Measurements from ENCODE around the gene HSPB2. TPM values are rescaled to one million over a fixed set of nuclear protein-coding genes. Genes with fewer than 3 reads are reported as not detected.
A peak's percentile ranks its signal among the peaks of the same experiment; 100 is the strongest.
"Not testable (repeated sequence)": the region's sequence is repeated elsewhere in the genome, so short reads cannot be mapped to it uniquely, and the experiment has no call there.

Gene HSPB2
- total and polyA plus RNA-seq, 12 donors, result 18.9 to 136 (median 32.6) TPM

- Histone ChIP-seq H3K4me3 (no peak overlapping the region), H3K9me3 (no peaks in the 10 kb centered on the region), H3K27ac (no peak overlapping the region), H3K27me3 (no peaks in the 10 kb centered on the region), H3K36me3 (no peaks in the 10 kb centered on the region), H3K4me1 (peaks cover 2 to 40% (median 22%) of the 10 kb centered on the region in 9 donors)
- no peak for ATAC-seq
- no peak for TF ChIP-seq CTCF (IDR thresholded peaks at IDR 0.05)
- DNase-seq, result no peak
- intact Hi-C loops (cut with DNase I), result loop anchor here in 8 of 10 donors (2.0 to 10.0 kb wide), 6 partner anchors 45 to 152 kb away; partner anchors contain the start of genes SDHD (in 2 of the 8) and TIMM8B (in 2 of the 8)
- WGBS, 2 donors, result 72 to 88% methylated on average over 2 of the region's 2 CpGs
Observed at GRCh38 chr11:111932611-111932950, 20.0 kb downstream of the HSPB2 start.

- not testable (repeated sequence) for H3K27me3 ChIP-seq, H3K4me3 ChIP-seq, DNase-seq, H3K27ac ChIP-seq, H3K36me3 ChIP-seq, ATAC-seq, H3K9me3 ChIP-seq
- 93 to 96% methylated on average over 14 of the region's 14 CpGs for whole genome bisulfite sequencing, 2 donors
- intact Hi-C loops (cut with DNase I), result loop anchor here in 8 of 10 donors (2.0 to 10.0 kb wide), 6 partner anchors 44 to 152 kb away; partner anchors contain the start of genes SDHD (in 2 of the 8) and TIMM8B (in 2 of the 8)
- H3K4me1 ChIP-seq, result peaks cover 2 to 45% (median 27%) of the 10 kb centered on the region in 9 donors
Observed at GRCh38 chr11:111933176-111933575, 20.6 kb downstream of the HSPB2 start.

GRCh38 chr11:111933872-111934271 is 21.3 kb downstream of the HSPB2 start:
- DNase-seq (no peak), ATAC-seq (no peak)
- Histone ChIP-seq H3K9me3 (no peaks in the 10 kb centered on the region), H3K36me3 (no peaks in the 10 kb centered on the region), H3K4me1 (peaks cover 2 to 52% (median 34%) of the 10 kb centered on the region in 9 donors), H3K4me3 (no peak overlapping the region), H3K27me3 (no peaks in the 10 kb centered on the region), H3K27ac (peak overlapping the region in 1 of 10 donors; percentile 7)
- TF ChIP-seq CTCF (IDR thresholded peaks at IDR 0.05), result no peak
- intact Hi-C loops (cut with DNase I), result loop anchor here in 8 of 10 donors (2.0 to 10.0 kb wide), 6 partner anchors 43 to 151 kb away; partner anchors contain the start of genes SDHD (in 2 of the 8) and TIMM8B (in 2 of the 8)
- 52 to 67% methylated on average over 1 of the region's 1 CpG for WGBS, 2 donors

GRCh38 chr11:111934306-111934705 is 21.8 kb downstream of the HSPB2 start:
- intact Hi-C loops (cut with DNase I), result loop anchor here in 7 of 10 donors (5.0 to 10.0 kb wide), 5 partner anchors 43 to 150 kb away; partner anchors contain the start of genes SDHD (in 2 of the 7) and TIMM8B (in 2 of the 7)
- TF ChIP-seq CTCF (IDR thresholded peaks at IDR 0.05), result no peak
- Histone ChIP-seq H3K4me1 (peaks cover 2 to 56% (median 37%) of the 10 kb centered on the region in 9 donors), H3K36me3 (no peaks in the 10 kb centered on the region), H3K27me3 (no peaks in the 10 kb centered on the region), H3K9me3 (no peaks in the 10 kb centered on the region), H3K4me3 (no peak overlapping the region), H3K27ac (peak overlapping the region in 1 of 10 donors; percentile 7)
- DNase-seq (no peak), ATAC-seq (no peak)
- WGBS, 2 donors, result 92 to 96% methylated on average over 1 of the region's 1 CpG

All from heart right ventricle (tissue), 16 donors.